GM12865 (cell line): ENCODE measurements around the gene AKIRIN2.
"Not testable (repeated sequence)": the region's sequence is repeated elsewhere in the genome, so short reads cannot be mapped to it uniquely, and the experiment has no call there.

ENCODE experiments used
- DNase-seq: peaks from one replicate; pipeline ENCODE4 v3.0.0; 2010; ENCODE audit warnings: low read depth
- H3K4me3 ChIP-seq: 2 replicates; pipeline ENCODE4 v1.5.1; 2011; ENCODE audit warnings: mild to moderate bottlenecking, low read depth, low read length, control low read depth
- CTCF ChIP-seq: IDR thresholded peaks from 2 replicates; pipeline ENCODE4 v1.5.1; 2011; ENCODE audit warnings: low read length, control low read depth, low read depth, inconsistent platforms; ENCODE audit not compliant: insufficient read depth; ENCODE audit errors: missing control alignments

AKIRIN2 gene

GRCh38 chr6:87692086-87692485 is 9.9 kb downstream of the AKIRIN2 start:
- no peak for TF ChIP-seq CTCF
- DNase-seq = peak; percentile 45
- no peak overlapping the region for H3K4me3 ChIP-seq

GRCh38 chr6:87690441-87690840 is 11.6 kb downstream of the AKIRIN2 start:
- no peak overlapping the region for H3K4me3 ChIP-seq
- no peak for DNase-seq
- TF ChIP-seq CTCF = no peak

GRCh38 chr6:87687893-87688292 is 14.1 kb downstream of the AKIRIN2 start:
- DNase-seq, H3K4me3 ChIP-seq: not testable (repeated sequence)

GRCh38 chr6:87687296-87687695 is 14.7 kb downstream of the AKIRIN2 start:
- no peak for TF ChIP-seq CTCF
- no peak for DNase-seq
- H3K4me3 ChIP-seq = no peak overlapping the region

- H3K4me3 ChIP-seq, DNase-seq: not testable (repeated sequence)
These were observed 15.3 kb downstream of the AKIRIN2 start for GRCh38 chr6:87686636-87687205.

- no peak for DNase-seq
- no peak overlapping the region for H3K4me3 ChIP-seq
- no peak for TF ChIP-seq CTCF
These were observed 17.0 kb downstream of the AKIRIN2 start for GRCh38 chr6:87684895-87685654.

GRCh38 chr6:87683890-87684289 is 18.1 kb downstream of the AKIRIN2 start:
- TF ChIP-seq CTCF = no peak
- DNase-seq = no peak
- H3K4me3 ChIP-seq = no peak overlapping the region

- no peak for TF ChIP-seq CTCF
- no peak overlapping the region for H3K4me3 ChIP-seq
- DNase-seq = peak; percentile 44
These were observed 19.7 kb downstream of the AKIRIN2 start for GRCh38 chr6:87682310-87682709.
